Gastrocnemius medialis (tissue), 4 donors: Measurements from ENCODE around the gene GRID1. TPM values are rescaled to one million over a fixed set of nuclear protein-coding genes. Genes with fewer than 3 reads are reported as not detected.
A peak's percentile ranks its signal among the peaks of the same experiment; 100 is the strongest.
"Not testable (repeated sequence)": the region's sequence is repeated elsewhere in the genome, so short reads cannot be mapped to it uniquely, and the experiment has no call there.

Experiments used
- ATAC-seq, 2 donors: fragments of 150-250 bp; one replicate each; pipeline ENCODE4 v1.9.1; 2016
- DNase-seq, 2 donors: peaks; one replicate each; pipeline ENCODE4 v3.0.0-alpha.2; 2019
- H3K27ac ChIP-seq, 4 donors: fragments of 200-600 bp; sonication (generic); 1 replicate in 1 of 4; 2 replicates in 3 of 4; pipeline ENCODE4 v1.5.1; 2016 to 2018; ENCODE audit warnings: mild to moderate bottlenecking in 2 of 4, moderate library complexity in 1 of 4
- H3K27me3 ChIP-seq, 3 donors: fragments of 200-600 bp; sonication (generic) in 2 of 3; 1 replicate in 1 of 3; 2 replicates in 2 of 3; pipeline versions ENCODE4 v1.5.1 to v1.6.0; 2016 to 2019; ENCODE audit warnings: mild to moderate bottlenecking in 1 of 3, moderate library complexity in 1 of 3
- H3K36me3 ChIP-seq, 2 donors: fragments of 200-600 bp; sonication (generic) in 1 of 2; one replicate each; pipeline ENCODE4 v1.5.1; 2017 to 2018
- H3K4me1 ChIP-seq, 2 donors: fragments of 200-600 bp; sonication (generic) in 1 of 2; one replicate each; pipeline ENCODE4 v1.5.1; 2016 to 2017; ENCODE audit warnings: mild to moderate bottlenecking in 2 of 2
- H3K4me3 ChIP-seq, 4 donors: fragments of 200-600 bp; sonication (generic) in 3 of 4; 1 replicate in 1 of 4; 2 replicates in 3 of 4; pipeline ENCODE4 v1.5.1; 2016 to 2019; ENCODE audit warnings: mild to moderate bottlenecking in 2 of 4
- H3K9me3 ChIP-seq, 3 donors: fragments of 200-600 bp; sonication (generic) in 2 of 3; 1 replicate in 1 of 3; 2 replicates in 2 of 3; pipeline ENCODE4 v1.5.1; 2016 to 2019
- CTCF ChIP-seq, 5 experiments: fragments of 450-650 bp in 3 of 5; fragments of 200-600 bp in 2 of 5; sonication (generic) in 2 of 5; IDR thresholded peaks in 4 of 5; conservative IDR thresholded peaks in 1 of 5; 1 replicate in 4 of 5; 2 replicates in 1 of 5; pipeline ENCODE4 v1.5.1; 2016 to 2019; ENCODE audit warnings: antibody characterized with exemption in 5 of 5, mild to moderate bottlenecking in 3 of 5, moderate library complexity in 3 of 5
- POLR2A ChIP-seq, 2 donors: fragments of 450-650 bp; IDR thresholded peaks; one replicate each; pipeline ENCODE4 v1.6.1; 2017; ENCODE audit warnings: antibody characterized with exemption in 2 of 2, mild to moderate bottlenecking in 2 of 2, moderate library complexity in 2 of 2
- in situ Hi-C, 4 donors: fragments of 200-750 bp; cut with MboI; loops; one replicate each; pipeline versions ENCODE4 v1.15.0 to v1.8.0; 2017; ENCODE audit warnings: low sequenced_read_pairs in 4 of 4
- intact Hi-C: fragments of 100-400 bp; cut with DNase I; formaldehyde crosslinking; loops from one replicate; pipeline ENCODE4 v1.15.1; 2023; ENCODE audit warnings: low total_unique reads
- total RNA-seq, 4 donors: library from RNA; depleted of rRNA; stranded (reverse); fragments of >200 nt; gene quantifications; one replicate each; pipeline versions ENCODE4 v1.1.0 to v1.2.3, GENCODE V29; 2016

Gene GRID1
- total RNA-seq, 4 donors from 2014 or later: 0.17 to 1.4 (median 0.79) TPM

- H3K36me3 ChIP-seq: no peaks in the 10 kb centered on the region
- no peak for DNase-seq
- intact Hi-C loops: no loop called here
- H3K27me3 ChIP-seq: no peaks in the 10 kb centered on the region
- peaks cover 12 to 17% of the 10 kb centered on the region in 2 donors for H3K4me1 ChIP-seq
- H3K9me3 ChIP-seq: no peaks in the 10 kb centered on the region
- no peak overlapping the region for H3K27ac ChIP-seq
- no peak overlapping the region for H3K4me3 ChIP-seq
- TF ChIP-seq CTCF (IDR thresholded peaks at IDR 0.05 in 4 of 5, conservative IDR thresholded peaks at IDR 0.05 in 1 of 5): no peak
- TF ChIP-seq POLR2A (IDR thresholded peaks at IDR 0.05): no peak
- no peak for ATAC-seq
- in situ Hi-C loops: no loop called here
These were observed 432.0 kb downstream of the GRID1 start for GRCh38 chr10:85934586-85934985.

GRCh38 chr10:85929993-85930392 lies 436.6 kb downstream of the GRID1 start:
- peaks cover 27 to 30% of the 10 kb centered on the region in 2 donors for H3K4me1 ChIP-seq
- H3K27me3 ChIP-seq, ATAC-seq, in situ Hi-C loops, H3K36me3 ChIP-seq, H3K4me3 ChIP-seq, intact Hi-C loops, DNase-seq, H3K9me3 ChIP-seq: not testable (repeated sequence)
- H3K27ac ChIP-seq: peak overlapping the region in 1 of 4 donors; percentile 15

GRCh38 chr10:85927952-85928665 lies 438.5 kb downstream of the GRID1 start:
- H3K27me3 ChIP-seq: no peaks in the 10 kb centered on the region
- intact Hi-C loops: no loop called here
- in situ Hi-C loops: no loop called here
- H3K9me3 ChIP-seq: no peaks in the 10 kb centered on the region
- H3K27ac ChIP-seq: no peak overlapping the region
- no peaks in the 10 kb centered on the region for H3K36me3 ChIP-seq
- ATAC-seq: no peak
- H3K4me3 ChIP-seq: no peak overlapping the region
- no peak for DNase-seq
- peaks cover 24 to 30% of the 10 kb centered on the region in 2 donors for H3K4me1 ChIP-seq
- TF ChIP-seq POLR2A (IDR thresholded peaks at IDR 0.05) (no peak), CTCF (IDR thresholded peaks at IDR 0.05 in 4 of 5, conservative IDR thresholded peaks at IDR 0.05 in 1 of 5) (no peak)

- no peak for TF ChIP-seq CTCF (IDR thresholded peaks at IDR 0.05 in 4 of 5, conservative IDR thresholded peaks at IDR 0.05 in 1 of 5)
- TF ChIP-seq POLR2A (IDR thresholded peaks at IDR 0.05): no peak
- DNase-seq (no peak), ATAC-seq (no peak)
- intact Hi-C loops (no loop called here), in situ Hi-C loops (no loop called here)
- Histone ChIP-seq H3K4me1 (peaks cover 24 to 30% of the 10 kb centered on the region in 2 donors), H3K36me3 (no peaks in the 10 kb centered on the region), H3K27me3 (no peaks in the 10 kb centered on the region), H3K4me3 (no peak overlapping the region), H3K27ac (no peak overlapping the region), H3K9me3 (no peaks in the 10 kb centered on the region)
These were observed 439.6 kb downstream of the GRID1 start for GRCh38 chr10:85926986-85927385.

- no peaks in the 10 kb centered on the region for H3K36me3 ChIP-seq
- DNase-seq (no peak), ATAC-seq (no peak)
- no peaks in the 10 kb centered on the region for H3K9me3 ChIP-seq
- TF ChIP-seq CTCF (IDR thresholded peaks at IDR 0.05 in 4 of 5, conservative IDR thresholded peaks at IDR 0.05 in 1 of 5): no peak
- peaks cover 24 to 30% of the 10 kb centered on the region in 2 donors for H3K4me1 ChIP-seq
- no peak overlapping the region for H3K27ac ChIP-seq
- intact Hi-C loops (no loop called here), in situ Hi-C loops (no loop called here)
- no peaks in the 10 kb centered on the region for H3K27me3 ChIP-seq
- H3K4me3 ChIP-seq: no peak overlapping the region
These were observed 440.5 kb downstream of the GRID1 start for GRCh38 chr10:85926136-85926535.
